HEK293T (cell line): ENCODE data around the gene TMEM232.

Source experiments
- ELF4 ChIP-seq: fragments of 450-650 bp; IDR thresholded peaks from 2 replicates; pipeline ENCODE4 v1.6.1; 2017; ENCODE audit warnings: antibody characterized with exemption
- FOXA1 ChIP-seq: fragments of 450-650 bp; IDR thresholded peaks from 2 replicates; pipeline ENCODE4 v1.6.1; 2016; ENCODE audit warnings: mild to moderate bottlenecking
- FOXK2 ChIP-seq: fragments of 450-650 bp; IDR thresholded peaks from 2 replicates; pipeline ENCODE4 v1.6.1; 2016; ENCODE audit warnings: mild to moderate bottlenecking
- FOXM1 ChIP-seq: fragments of 450-650 bp; IDR thresholded peaks from 2 replicates; pipeline ENCODE4 v1.6.1; 2017; ENCODE audit warnings: mild to moderate bottlenecking, borderline replicate concordance
- PKNOX1 ChIP-seq: fragments of 450-650 bp; IDR thresholded peaks from 2 replicates; pipeline ENCODE4 v1.6.1; 2016
- ZNF384 ChIP-seq: fragments of 450-650 bp; IDR thresholded peaks from 2 replicates; pipeline ENCODE4 v1.6.1; 2016

GRCh38 chr5:110752953-110753352 lies 26.5 kb upstream of the TMEM232 start:
- TF ChIP-seq FOXK2 (no peak), FOXA1 (no peak), ELF4 (no peak), FOXM1 (no peak), PKNOX1 (no peak), ZNF384 (no peak)
